CD4-positive, alpha-beta T cell (primary cell): ENCODE data around the gene OR1E1. TPM values are rescaled to one million over a fixed set of nuclear protein-coding genes. Genes with fewer than 3 reads are reported as not detected.
A peak's percentile ranks its signal among the peaks of the same experiment; 100 is the strongest.
"Not testable (repeated sequence)": the region's sequence is repeated elsewhere in the genome, so short reads cannot be mapped to it uniquely, and the experiment has no call there.

ENCODE experiments used
- ATAC-seq: fragments of 200-7000 bp; cut with Tn5 transposase; one replicate; pipeline ENCODE4 v1.10.0; 2022; ENCODE audit warnings: mild to moderate bottlenecking; ENCODE audit not compliant: poor library complexity
- CTCF ChIA-PET: fragments of 350-600 bp; sonication (Branson Sonifier 250); formaldehyde crosslinking; loops from one replicate; lab custom pipeline; 2021; ENCODE audit warnings: antibody characterized with exemption, inconsistent platforms; lab: Charles Lee
- POLR2A ChIA-PET: fragments of 350-600 bp; sonication (Branson Sonifier 250); formaldehyde crosslinking; loops from one replicate; lab custom pipeline; 2021; ENCODE audit warnings: antibody characterized with exemption, inconsistent platforms; lab: Charles Lee
- DNase-seq, 14 experiments: peaks; one replicate each; pipeline ENCODE4 v3.0.0-alpha.2; 2013 to 2020; ENCODE audit warnings: mixed read lengths in 2 of 14
- H3K27ac ChIP-seq, 2 donors: one replicate each; pipeline versions ENCODE4 v1.5.1 to v1.7.0; 2013; ENCODE audit warnings: low read length in 2 of 2, low read depth in 1 of 2, mild to moderate bottlenecking in 1 of 2
- H3K27me3 ChIP-seq, 2 experiments: 1 replicate in 1 of 2; 2 replicates in 1 of 2; pipeline versions ENCODE4 v1.6.1 to v1.7.0; 2013; ENCODE audit warnings: low read length in 2 of 2, control low read depth in 1 of 2, mild to moderate bottlenecking in 1 of 2, moderate library complexity in 1 of 2; ENCODE audit not compliant: insufficient read depth in 2 of 2, control insufficient read depth in 1 of 2
- H3K36me3 ChIP-seq: one replicate; pipeline ENCODE4 v1.6.1; 2013; ENCODE audit warnings: low read length, control low read depth; ENCODE audit not compliant: insufficient read depth
- H3K4me1 ChIP-seq: one replicate; pipeline ENCODE4 v1.6.1; 2013; ENCODE audit warnings: low read length, control low read depth; ENCODE audit not compliant: insufficient read depth
- H3K4me3 ChIP-seq: one replicate; pipeline ENCODE4 v1.5.1; 2013; ENCODE audit warnings: mild to moderate bottlenecking, low read length, moderate library complexity
- H3K9me3 ChIP-seq, 2 experiments: 1 replicate in 1 of 2; 2 replicates in 1 of 2; pipeline versions ENCODE4 v1.6.1 to v1.7.0; 2013; ENCODE audit warnings: low read length in 2 of 2, mild to moderate bottlenecking in 2 of 2, control low read depth in 1 of 2, moderate library complexity in 1 of 2; ENCODE audit not compliant: control insufficient read depth in 1 of 2, insufficient read depth in 1 of 2
- H3K27ac Mint-ChIP-seq: one replicate; pipeline ENCODE4 v1.8.0; 2020; ENCODE audit warnings: mixed read lengths
- H3K27me3 Mint-ChIP-seq: one replicate; pipeline ENCODE4 v1.8.0; 2021; ENCODE audit warnings: mixed read lengths
- H3K36me3 Mint-ChIP-seq: one replicate; pipeline ENCODE4 v1.8.0; 2021; ENCODE audit warnings: low read depth, mixed read lengths
- H3K4me1 Mint-ChIP-seq: one replicate; pipeline ENCODE4 v1.8.0; 2021; ENCODE audit warnings: low read depth, mixed read lengths
- H3K4me3 Mint-ChIP-seq: one replicate; pipeline ENCODE4 v1.8.0; 2020; ENCODE audit warnings: mild to moderate bottlenecking, mixed read lengths
- H3K9me3 Mint-ChIP-seq: one replicate; pipeline ENCODE4 v1.8.0; 2020; ENCODE audit warnings: mixed read lengths
- CTCF ChIP-seq: fragments of 200-600 bp; IDR thresholded peaks from one replicate; pipeline ENCODE4 v1.8.0; 2022; ENCODE audit warnings: antibody characterized with exemption, mild to moderate bottlenecking
- intact Hi-C, 2 experiments: fragments of 100-400 bp; cut with DNase I in 1 of 2; cut with micrococcal nuclease in 1 of 2; formaldehyde crosslinking; loops; one replicate each; pipeline versions ENCODE4 v1.15.1 to v1.9.0; 2023 to 2025; cut with DNase I, micrococcal nuclease
- total RNA-seq, 174 experiments: library from RNA in 2 of 174; stranded (reverse) in 2 of 174; gene quantifications; one replicate each; pipeline ENCODE4 v1.2.3 and lab custom pipeline; 2021 to 2026

The OR1E1 gene
- total RNA-seq, 2 experiments from 2014 or later = not detected

GRCh38 chr17:3438368-3438767 lies 40.2 kb upstream of the OR1E1 start:
- H3K36me3 ChIP-seq = no peaks in the 10 kb centered on the region
- no peaks in the 10 kb centered on the region for H3K9me3 ChIP-seq
- H3K4me3 ChIP-seq = no peak overlapping the region
- DNase-seq (no peak), ATAC-seq (no peak)
- TF ChIP-seq CTCF = no peak
- peaks cover 2 to 6% of the 10 kb centered on the region in 2 experiments for H3K27me3 ChIP-seq
- intact Hi-C loops = no loop called here
- no peaks in the 10 kb centered on the region for H3K36me3 Mint-ChIP-seq
- peaks cover 52% of the 10 kb centered on the region for H3K27me3 Mint-ChIP-seq
- CTCF ChIA-PET = no interaction called here
- POLR2A ChIA-PET = no interaction called here
- no peak overlapping the region for H3K4me3 Mint-ChIP-seq
- H3K4me1 Mint-ChIP-seq = no peaks in the 10 kb centered on the region
- H3K27ac Mint-ChIP-seq = no peak overlapping the region
- peaks cover 1% of the 10 kb centered on the region for H3K9me3 Mint-ChIP-seq
- no peaks in the 10 kb centered on the region for H3K4me1 ChIP-seq
- no peak overlapping the region for H3K27ac ChIP-seq

- no peak within 1 kb of the TSS for H3K4me3 ChIP-seq
- no peaks in the 10 kb centered on the region for H3K36me3 ChIP-seq
- H3K4me1 Mint-ChIP-seq = no peaks in the 10 kb centered on the region
- CTCF ChIA-PET = no interaction called here
- no peaks in the 10 kb centered on the region for H3K36me3 Mint-ChIP-seq
- H3K27ac ChIP-seq = no peak within 1 kb of the TSS
- H3K9me3 Mint-ChIP-seq = peaks cover 7% of the 10 kb centered on the region
- DNase-seq (no peak), ATAC-seq (no peak)
- H3K27me3 ChIP-seq = peaks cover 1 to 2% of the 10 kb centered on the region in 2 experiments
- TF ChIP-seq CTCF = no peak
- H3K4me1 ChIP-seq = no peaks in the 10 kb centered on the region
- intact Hi-C loops = no loop called here
- no peak within 1 kb of the TSS for H3K4me3 Mint-ChIP-seq
- H3K9me3 ChIP-seq = peaks cover 0 to 7% of the 10 kb centered on the region in 2 experiments
- peaks cover 41% of the 10 kb centered on the region for H3K27me3 Mint-ChIP-seq
- H3K27ac Mint-ChIP-seq = no peak within 1 kb of the TSS
- POLR2A ChIA-PET = no interaction called here
Observed at GRCh38 chr17:3433741-3434140, 35.5 kb upstream of the OR1E1 start, which contains the start of gene OR1E2. TSS of gene OR1E2 (minus strand) at chr17:3433841. CDS start at chr17:3433841, 0 bp downstream.

- H3K27me3 ChIP-seq, H3K36me3 Mint-ChIP-seq, H3K9me3 ChIP-seq, POLR2A ChIA-PET, intact Hi-C loops, H3K27ac Mint-ChIP-seq, H3K27ac ChIP-seq, H3K4me1 ChIP-seq, H3K4me3 ChIP-seq, H3K36me3 ChIP-seq, H3K4me3 Mint-ChIP-seq, CTCF ChIA-PET, H3K4me1 Mint-ChIP-seq, ATAC-seq, H3K9me3 Mint-ChIP-seq: not testable (repeated sequence)
- DNase-seq = peak in 4 of 14 experiments; percentile 2 to 20 (median 14)
- peaks cover 39% of the 10 kb centered on the region for H3K27me3 Mint-ChIP-seq
Observed at GRCh38 chr17:3433215-3433614, 35.0 kb upstream of the OR1E1 start.

- H3K27ac ChIP-seq = no peak overlapping the region
- no peak for ATAC-seq
- Mint-ChIP-seq H3K27me3 (peaks cover 15% of the 10 kb centered on the region), H3K4me1 (no peaks in the 10 kb centered on the region), H3K9me3 (no peaks in the 10 kb centered on the region), H3K4me3 (no peak overlapping the region), H3K36me3 (no peaks in the 10 kb centered on the region), H3K27ac (no peak overlapping the region)
- no peak overlapping the region for H3K4me3 ChIP-seq
- DNase-seq = no peak
- H3K36me3 ChIP-seq = no peaks in the 10 kb centered on the region
- no peak for TF ChIP-seq CTCF
- CTCF ChIA-PET = no interaction called here
- H3K27me3 ChIP-seq = peaks cover 3 to 4% of the 10 kb centered on the region in 2 experiments
- H3K4me1 ChIP-seq = no peaks in the 10 kb centered on the region
- H3K9me3 ChIP-seq = no peaks in the 10 kb centered on the region
- POLR2A ChIA-PET = no interaction called here
- intact Hi-C loops = loop anchor here in 1 of 2 experiments (10.0 kb wide), 1 partner anchor 133 kb away; no protein-coding TSS in a partner anchor
Observed at GRCh38 chr17:3418222-3418621, 20.0 kb upstream of the OR1E1 start.
